ENCODE measurements around the gene ZYG11B.
"Not testable (repeated sequence)": the region's sequence is repeated elsewhere in the genome, so short reads cannot be mapped to it uniquely, and the experiment has no call there.

Gene ZYG11B

DNA sequence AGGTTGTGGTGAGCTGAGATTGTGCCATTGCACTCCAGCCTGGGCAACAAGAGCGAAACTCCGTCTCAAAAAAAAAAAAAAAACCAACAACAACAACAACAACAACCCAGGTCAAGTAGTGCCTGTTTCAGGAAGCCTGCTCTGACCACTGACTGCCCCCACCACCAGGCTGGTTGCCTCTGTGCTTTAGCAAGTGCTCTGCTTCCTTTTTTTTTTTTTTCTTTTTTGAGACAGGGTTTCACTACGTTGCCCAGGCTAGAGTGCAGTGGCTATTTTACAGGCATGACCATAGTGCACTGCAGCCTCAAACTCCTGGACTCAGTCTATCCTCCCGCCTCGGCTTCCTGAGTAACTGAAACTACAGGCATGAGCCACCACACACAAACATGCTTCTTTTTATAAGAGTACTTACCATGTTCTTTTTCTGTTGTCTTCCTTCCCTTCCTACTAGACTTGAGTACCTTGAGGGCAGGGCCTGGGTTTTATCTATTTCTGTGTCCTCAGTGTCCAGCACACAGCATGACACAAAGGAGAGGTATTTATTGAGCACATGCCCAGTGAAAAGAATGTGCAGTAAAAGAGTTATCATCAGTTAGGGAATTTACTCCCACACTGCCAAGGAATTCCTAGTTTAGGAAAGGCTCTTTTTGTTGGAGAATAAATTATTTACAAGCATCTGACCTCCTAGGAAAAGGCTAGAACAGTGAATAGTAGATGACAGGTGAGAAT, 18.2 kb upstream of the ZYG11B start:
- H3K27ac ChIP-seq (ENCODE audit: insufficient read depth, low read length, poor library complexity, severe bottlenecking) = no peak overlapping the region
- H3K27me3 ChIP-seq (replicated peaks; ENCODE audit: control insufficient read depth, insufficient read depth, low read length, poor library complexity, severe bottlenecking) = no peaks in the 10 kb centered on the region
- no peak for DNase-seq

DNA sequence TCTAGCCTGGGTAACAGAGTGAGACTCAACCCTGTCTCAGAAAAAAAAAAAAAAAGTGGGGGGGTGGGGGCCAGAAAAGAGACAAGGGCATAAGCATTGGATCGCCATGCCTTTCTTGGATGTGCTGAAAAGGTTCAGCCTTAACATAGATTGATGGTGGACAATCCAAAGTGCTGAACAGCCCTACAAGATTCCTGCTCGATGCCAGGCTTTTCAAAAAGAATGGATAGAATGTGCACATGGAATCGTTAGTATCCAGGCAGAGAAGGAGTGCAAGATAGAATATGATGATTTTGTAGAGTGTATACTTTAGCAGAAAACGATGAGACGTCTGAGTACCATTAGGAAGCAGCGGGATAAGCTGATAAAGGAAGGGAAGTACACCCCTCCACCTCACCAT, 17.2 kb upstream of the ZYG11B start:
- H3K27me3 ChIP-seq (replicated peaks; ENCODE audit: control insufficient read depth, insufficient read depth, low read length, poor library complexity, severe bottlenecking) = no peaks in the 10 kb centered on the region
- H3K4me3 ChIP-seq (ENCODE audit: insufficient read depth, low read depth, low read length, poor library complexity, severe bottlenecking) = no peak overlapping the region
- H3K36me3 ChIP-seq (ENCODE audit: control insufficient read depth, insufficient read depth, low read length) = no peaks in the 10 kb centered on the region
- H3K9me3 ChIP-seq (ENCODE audit: control insufficient read depth, low read length) = no peaks in the 10 kb centered on the region
- DNase-seq = no peak
- H3K27ac ChIP-seq (ENCODE audit: insufficient read depth, low read length, poor library complexity, severe bottlenecking) = no peak overlapping the region
- no peaks in the 10 kb centered on the region for H3K4me1 ChIP-seq (ENCODE audit: control insufficient read depth, insufficient read depth, low read length, poor library complexity, severe bottlenecking)

More for the DNA sequence above, 18.2 kb upstream of the ZYG11B start:
- H3K4me3 ChIP-seq (ENCODE audit: insufficient read depth, low read depth, low read length, poor library complexity, severe bottlenecking) = no peak overlapping the region
- no peaks in the 10 kb centered on the region for H3K9me3 ChIP-seq (ENCODE audit: control insufficient read depth, low read length)
- H3K36me3 ChIP-seq (ENCODE audit: control insufficient read depth, insufficient read depth, low read length) = no peaks in the 10 kb centered on the region
- peaks cover 6% of the 10 kb centered on the region for H3K4me1 ChIP-seq (ENCODE audit: control insufficient read depth, insufficient read depth, low read length, poor library complexity, severe bottlenecking)

DNA sequence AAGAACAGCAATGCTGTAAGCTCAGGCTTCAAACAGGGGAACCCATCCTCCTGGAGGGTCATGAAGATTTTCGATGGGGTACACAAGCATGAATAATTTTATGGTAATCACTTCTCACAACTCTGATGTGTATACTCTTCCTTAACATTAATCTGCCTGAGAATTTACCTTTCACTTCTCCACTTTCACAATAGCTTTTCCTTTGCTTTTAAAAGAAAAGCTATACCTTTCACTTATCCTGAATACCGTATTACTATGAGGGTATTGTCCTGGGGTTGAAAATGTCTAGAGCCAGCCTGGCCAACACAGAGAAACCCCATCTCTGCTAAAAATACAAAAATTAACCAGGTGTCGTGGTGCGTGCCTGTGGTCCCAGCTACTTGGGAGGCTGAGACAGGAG, 12.7 kb upstream of the ZYG11B start:
- Histone ChIP-seq H3K4me1 (ENCODE audit: control insufficient read depth, insufficient read depth, low read length, poor library complexity, severe bottlenecking) (no peaks in the 10 kb centered on the region), H3K4me3 (ENCODE audit: insufficient read depth, low read depth, low read length, poor library complexity, severe bottlenecking) (no peak overlapping the region), H3K36me3 (ENCODE audit: control insufficient read depth, insufficient read depth, low read length) (no peaks in the 10 kb centered on the region), H3K27ac (ENCODE audit: insufficient read depth, low read length, poor library complexity, severe bottlenecking) (no peak overlapping the region), H3K27me3 (replicated peaks; ENCODE audit: control insufficient read depth, insufficient read depth, low read length, poor library complexity, severe bottlenecking) (no peaks in the 10 kb centered on the region), H3K9me3 (ENCODE audit: control insufficient read depth, low read length) (no peaks in the 10 kb centered on the region)
- no peak for DNase-seq

DNA sequence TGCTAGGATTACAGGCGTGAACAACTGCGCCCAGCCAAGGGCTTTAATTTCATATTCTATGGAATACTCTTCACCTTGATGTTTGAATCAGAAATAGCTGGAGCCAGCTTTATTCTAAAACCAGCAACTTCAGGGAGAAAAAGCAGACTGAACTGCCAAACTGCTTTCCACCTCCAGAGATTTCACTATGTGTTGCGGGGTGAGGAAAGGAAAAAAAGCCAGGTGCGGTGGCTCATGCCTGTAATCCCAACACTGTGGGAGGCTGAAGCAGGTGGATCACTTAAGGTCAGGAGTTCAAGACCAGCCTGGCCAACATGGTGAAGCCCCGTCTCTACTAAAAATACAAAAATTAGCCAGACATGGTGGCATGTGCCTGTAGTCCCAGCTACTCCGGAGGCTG, 11.0 kb upstream of the ZYG11B start:
- H3K4me1 ChIP-seq (ENCODE audit: control insufficient read depth, insufficient read depth, low read length, poor library complexity, severe bottlenecking); H3K27ac ChIP-seq (ENCODE audit: insufficient read depth, low read length, poor library complexity, severe bottlenecking); H3K27me3 ChIP-seq (replicated peaks; ENCODE audit: control insufficient read depth, insufficient read depth, low read length, poor library complexity, severe bottlenecking); H3K4me3 ChIP-seq (ENCODE audit: insufficient read depth, low read depth, low read length, poor library complexity, severe bottlenecking); H3K9me3 ChIP-seq (ENCODE audit: control insufficient read depth, low read length); DNase-seq; H3K36me3 ChIP-seq (ENCODE audit: control insufficient read depth, insufficient read depth, low read length): not testable (repeated sequence)

DNA sequence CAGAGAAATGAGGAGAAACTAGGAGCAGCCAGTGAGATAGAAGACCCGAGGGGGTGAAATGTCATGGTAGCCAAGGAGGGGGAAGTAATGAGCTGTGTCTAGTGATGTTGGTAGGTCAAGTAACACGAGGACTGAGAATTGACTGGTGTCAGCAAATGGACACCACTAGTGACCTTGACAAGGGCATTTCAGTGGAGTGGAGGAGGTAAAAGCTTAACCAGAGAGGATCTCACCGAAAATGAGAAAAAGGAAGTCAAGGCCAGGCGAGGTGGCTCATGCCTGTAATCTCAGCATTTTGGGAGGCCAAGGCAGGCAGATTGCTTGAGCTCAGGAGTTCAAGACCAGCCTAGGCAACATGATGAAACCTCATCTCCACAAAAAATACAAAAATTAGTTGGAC, 3.0 kb upstream of the ZYG11B start:
- H3K36me3 ChIP-seq (ENCODE audit: control insufficient read depth, insufficient read depth, low read length) = no peaks in the 10 kb centered on the region
- no peak overlapping the region for H3K27ac ChIP-seq (ENCODE audit: insufficient read depth, low read length, poor library complexity, severe bottlenecking)
- no peaks in the 10 kb centered on the region for H3K27me3 ChIP-seq (replicated peaks; ENCODE audit: control insufficient read depth, insufficient read depth, low read length, poor library complexity, severe bottlenecking)
- no peak overlapping the region for H3K4me3 ChIP-seq (ENCODE audit: insufficient read depth, low read depth, low read length, poor library complexity, severe bottlenecking)
- DNase-seq = no peak
- no peaks in the 10 kb centered on the region for H3K9me3 ChIP-seq (ENCODE audit: control insufficient read depth, low read length)
- peaks cover 5% of the 10 kb centered on the region for H3K4me1 ChIP-seq (ENCODE audit: control insufficient read depth, insufficient read depth, low read length, poor library complexity, severe bottlenecking)

DNA sequence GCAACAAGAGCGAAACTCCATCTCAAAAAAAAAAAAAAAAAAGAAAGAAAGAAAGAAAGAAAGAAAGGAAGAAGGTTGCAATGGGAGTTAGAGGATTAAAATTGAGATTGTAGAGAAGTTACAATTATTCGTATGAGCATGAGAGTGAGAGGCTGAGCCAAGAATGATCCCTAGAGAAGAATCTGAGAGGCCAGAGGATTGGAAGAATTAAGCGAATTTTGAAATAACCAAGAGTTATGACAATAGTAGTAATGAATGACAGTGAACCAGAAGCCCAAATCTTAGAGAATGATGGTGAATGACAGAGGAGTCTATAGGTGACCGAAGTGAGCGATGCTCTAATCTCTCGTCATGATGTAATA, 369 bp upstream of the ZYG11B start:
- Histone ChIP-seq H3K9me3 (ENCODE audit: control insufficient read depth, low read length) (no peaks in the 10 kb centered on the region), H3K4me3 (ENCODE audit: insufficient read depth, low read depth, low read length, poor library complexity, severe bottlenecking) (peak overlapping the region; percentile 74), H3K27me3 (replicated peaks; ENCODE audit: control insufficient read depth, insufficient read depth, low read length, poor library complexity, severe bottlenecking) (no peaks in the 10 kb centered on the region), H3K4me1 (ENCODE audit: control insufficient read depth, insufficient read depth, low read length, poor library complexity, severe bottlenecking) (peaks cover 11% of the 10 kb centered on the region), H3K27ac (ENCODE audit: insufficient read depth, low read length, poor library complexity, severe bottlenecking) (no peak overlapping the region), H3K36me3 (ENCODE audit: control insufficient read depth, insufficient read depth, low read length) (no peaks in the 10 kb centered on the region)
- DNase-seq = no peak

DNA sequence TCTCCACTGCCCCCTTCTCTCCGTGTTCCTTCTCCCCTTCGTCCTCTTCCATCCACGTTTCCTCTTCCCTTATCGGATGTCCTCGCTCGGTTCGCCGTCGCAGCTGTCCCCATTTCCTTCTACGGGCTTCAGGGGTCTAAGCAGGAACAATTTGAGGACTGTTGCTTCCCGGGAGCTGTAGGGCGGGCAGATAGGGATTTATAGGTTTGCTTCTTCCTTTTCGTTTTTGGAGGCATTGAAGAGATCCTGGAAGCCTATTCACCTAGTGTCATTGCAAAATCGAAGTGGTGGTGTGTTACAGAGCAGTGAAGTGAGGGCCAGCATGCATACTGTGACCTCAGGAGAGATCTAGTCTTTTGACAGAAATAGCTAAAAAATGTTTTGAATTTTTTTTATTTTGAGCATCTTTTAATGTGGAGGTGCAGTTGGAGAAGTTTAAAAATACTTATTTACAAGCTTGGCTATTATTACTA, 897 bp downstream of the ZYG11B start:
- Histone ChIP-seq H3K9me3 (ENCODE audit: control insufficient read depth, low read length) (no peaks in the 10 kb centered on the region), H3K4me1 (ENCODE audit: control insufficient read depth, insufficient read depth, low read length, poor library complexity, severe bottlenecking) (peaks cover 11% of the 10 kb centered on the region), H3K27me3 (replicated peaks; ENCODE audit: control insufficient read depth, insufficient read depth, low read length, poor library complexity, severe bottlenecking) (no peaks in the 10 kb centered on the region), H3K27ac (ENCODE audit: insufficient read depth, low read length, poor library complexity, severe bottlenecking) (peak overlapping the region; percentile 65), H3K36me3 (ENCODE audit: control insufficient read depth, insufficient read depth, low read length) (no peaks in the 10 kb centered on the region), H3K4me3 (ENCODE audit: insufficient read depth, low read depth, low read length, poor library complexity, severe bottlenecking) (peak overlapping the region; percentile 74)
- DNase-seq = no peak

DNA sequence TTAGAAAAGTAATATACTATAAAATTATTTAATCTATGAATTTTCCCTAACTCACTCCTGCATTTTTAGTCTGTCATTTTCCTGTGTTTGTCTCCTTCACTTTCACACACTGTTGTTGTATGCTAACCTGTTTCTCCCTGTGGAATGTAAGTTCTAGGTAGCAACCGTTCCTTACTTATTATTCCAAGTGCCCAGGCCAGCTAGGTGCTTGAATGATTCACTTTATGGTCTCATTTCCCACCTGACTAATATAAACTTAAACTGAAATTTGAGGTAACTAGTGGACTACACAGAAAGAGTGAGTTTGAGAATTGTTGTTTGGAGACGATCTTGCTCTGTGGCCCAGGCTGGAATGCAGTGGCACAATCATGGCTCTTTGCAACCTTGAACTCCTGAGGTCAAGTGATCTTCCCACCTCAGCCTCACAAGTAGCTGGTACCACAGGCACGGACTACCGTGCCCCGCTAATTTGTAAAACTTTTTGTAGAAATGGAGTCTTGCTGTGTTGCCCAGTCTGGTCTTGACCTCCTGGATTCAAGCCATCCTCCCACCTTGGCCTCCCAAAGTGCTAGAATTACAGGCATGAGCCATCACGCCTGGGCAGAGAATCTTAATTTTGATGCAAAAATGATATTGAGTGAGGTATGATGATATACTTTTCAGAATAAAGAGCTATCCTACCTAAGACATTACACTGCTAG, 1.9 kb downstream of the ZYG11B start:
- Histone ChIP-seq H3K4me1 (ENCODE audit: control insufficient read depth, insufficient read depth, low read length, poor library complexity, severe bottlenecking) (peaks cover 11% of the 10 kb centered on the region), H3K4me3 (ENCODE audit: insufficient read depth, low read depth, low read length, poor library complexity, severe bottlenecking) (no peak overlapping the region), H3K9me3 (ENCODE audit: control insufficient read depth, low read length) (no peaks in the 10 kb centered on the region), H3K36me3 (ENCODE audit: control insufficient read depth, insufficient read depth, low read length) (no peaks in the 10 kb centered on the region), H3K27me3 (replicated peaks; ENCODE audit: control insufficient read depth, insufficient read depth, low read length, poor library complexity, severe bottlenecking) (no peaks in the 10 kb centered on the region), H3K27ac (ENCODE audit: insufficient read depth, low read length, poor library complexity, severe bottlenecking) (no peak overlapping the region)
- no peak for DNase-seq

DNA sequence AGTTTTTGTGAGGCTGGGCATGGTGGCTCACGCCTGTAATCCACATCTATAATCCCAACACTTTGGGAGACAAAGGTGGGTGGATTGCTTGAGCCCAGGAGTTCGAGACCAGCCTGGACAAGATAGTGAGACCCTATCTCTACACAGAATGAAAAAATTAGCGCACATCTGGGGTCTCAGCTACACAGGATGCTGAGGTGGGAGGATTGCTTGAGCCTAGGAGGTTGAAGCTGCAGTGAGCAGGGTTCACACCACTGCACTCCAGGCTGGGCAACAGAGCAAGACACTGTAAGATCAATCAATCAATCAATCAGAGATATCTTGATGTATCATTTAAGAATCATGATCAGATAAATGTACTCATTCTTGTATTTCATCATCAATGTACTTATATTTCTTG, 7.1 kb downstream of the ZYG11B start:
- peaks cover 6% of the 10 kb centered on the region for H3K4me1 ChIP-seq (ENCODE audit: control insufficient read depth, insufficient read depth, low read length, poor library complexity, severe bottlenecking)
- H3K4me3 ChIP-seq (ENCODE audit: insufficient read depth, low read depth, low read length, poor library complexity, severe bottlenecking) = no peak overlapping the region
- H3K36me3 ChIP-seq (ENCODE audit: control insufficient read depth, insufficient read depth, low read length) = no peaks in the 10 kb centered on the region
- no peaks in the 10 kb centered on the region for H3K9me3 ChIP-seq (ENCODE audit: control insufficient read depth, low read length)
- H3K27me3 ChIP-seq (replicated peaks; ENCODE audit: control insufficient read depth, insufficient read depth, low read length, poor library complexity, severe bottlenecking) = no peaks in the 10 kb centered on the region
- DNase-seq = no peak
- H3K27ac ChIP-seq (ENCODE audit: insufficient read depth, low read length, poor library complexity, severe bottlenecking) = no peak overlapping the region

DNA sequence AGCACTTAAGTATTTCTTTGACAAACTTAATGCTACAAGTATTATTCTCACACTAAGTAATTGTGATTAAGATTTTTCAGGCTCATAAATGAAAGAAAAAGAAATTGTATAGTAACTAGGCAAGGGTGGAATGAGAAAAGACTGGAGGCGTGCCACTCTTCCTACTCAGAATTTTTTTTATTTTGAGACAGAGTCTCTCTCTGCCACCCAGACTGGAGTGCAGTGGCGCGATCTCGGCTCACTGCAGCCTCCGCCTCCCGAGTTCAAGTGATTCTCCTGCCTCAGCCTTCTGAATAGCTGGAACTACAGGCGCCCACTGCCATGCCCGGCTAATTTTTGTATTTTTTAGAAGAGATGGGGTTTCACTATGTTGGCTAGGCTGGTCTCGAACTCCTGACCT, 9.1 kb downstream of the ZYG11B start:
- not testable (repeated sequence) for H3K27ac ChIP-seq (ENCODE audit: insufficient read depth, low read length, poor library complexity, severe bottlenecking); H3K27me3 ChIP-seq (replicated peaks; ENCODE audit: control insufficient read depth, insufficient read depth, low read length, poor library complexity, severe bottlenecking); DNase-seq; H3K4me3 ChIP-seq (ENCODE audit: insufficient read depth, low read depth, low read length, poor library complexity, severe bottlenecking); H3K9me3 ChIP-seq (ENCODE audit: control insufficient read depth, low read length); H3K36me3 ChIP-seq (ENCODE audit: control insufficient read depth, insufficient read depth, low read length); H3K4me1 ChIP-seq (ENCODE audit: control insufficient read depth, insufficient read depth, low read length, poor library complexity, severe bottlenecking)
